Hepatocyte (in vitro differentiated cells): Measurements from ENCODE around the gene ZNF80. TPM values are rescaled to one million over a fixed set of nuclear protein-coding genes. Genes with fewer than 3 reads are reported as not detected.

ENCODE experiments used
- polyA plus RNA-seq: library from polyadenylated mRNA; unstranded; fragments of >200 nt; fragmentation: Nextera tagmentation; extraction: Ambion mirVana; gene quantifications from 2 replicates; pipeline ENCODE4 v1.2.1, GENCODE V29; 2016
- total RNA-seq: library from RNA; depleted of rRNA; stranded (reverse); fragments of >200 nt; gene quantifications from 2 replicates; pipeline ENCODE4 v1.2.3, GENCODE V29; 2014

ZNF80 gene
- total and polyA plus RNA-seq, 2 experiments from 2014 or later = not detected

Other genes with a start within 250 kb of the ZNF80 start
- gene CCDC191, start 181.1 kb downstream of the ZNF80 start, total RNA-seq = 3.0 and 3.5 TPM in 2 replicates
- gene CCDC191, start 181.1 kb downstream of the ZNF80 start, polyA plus RNA-seq = 1.1 and 2.7 TPM in 2 replicates
- gene QTRT2, start 180.8 kb downstream of the ZNF80 start, total RNA-seq = 14.7 and 18.3 TPM in 2 replicates
- gene QTRT2, start 180.8 kb downstream of the ZNF80 start, polyA plus RNA-seq = 7.8 and 13.4 TPM in 2 replicates
- not detected in 2 replicates for gene DRD3, start 58.5 kb downstream of the ZNF80 start, total RNA-seq
- gene DRD3, start 58.5 kb downstream of the ZNF80 start, polyA plus RNA-seq = not detected in 2 replicates
- not detected in 2 replicates for gene TIGIT, start 56.5 kb upstream of the ZNF80 start, total RNA-seq
- 0.19 and 0.39 TPM in 2 replicates for gene TIGIT, start 56.5 kb upstream of the ZNF80 start, polyA plus RNA-seq